H1 (cell line): Measurements from ENCODE around the gene ADAT3. TPM values are rescaled to one million over a fixed set of nuclear protein-coding genes. Genes with fewer than 3 reads are reported as not detected.

ENCODE experiments used
- BACH1 ChIP-seq: IDR thresholded peaks from 2 replicates; pipeline ENCODE4 v1.6.1; 2012; ENCODE audit warnings: low read length, improper control_type of control experiment
- CEBPB ChIP-seq: IDR thresholded peaks from 2 replicates; pipeline ENCODE4 v1.6.1; 2012; ENCODE audit warnings: low read depth, low read length
- CHD2 ChIP-seq: IDR thresholded peaks from 2 replicates; pipeline ENCODE4 v1.6.1; 2012; ENCODE audit warnings: low read length, improper control_type of control experiment
- CHD7 ChIP-seq: fragments of 300-600 bp; sonication (generic); IDR thresholded peaks from 2 replicates; pipeline ENCODE4 v1.7.1; 2012; ENCODE audit warnings: low read length, moderate library complexity, mild to moderate bottlenecking, inconsistent platforms; ENCODE audit not compliant: insufficient replicate concordance
- E2F6 ChIP-seq: IDR thresholded peaks from 2 replicates; pipeline ENCODE4 v1.6.1; 2012; ENCODE audit warnings: inconsistent platforms
- JUN ChIP-seq: IDR thresholded peaks from 2 replicates; pipeline ENCODE4 v1.6.1; 2011; ENCODE audit warnings: low read depth, mild to moderate bottlenecking, improper control_type of control experiment, low read length
- KDM4A ChIP-seq: IDR thresholded peaks from one replicate; pipeline ENCODE4 v1.7.1; 2012; ENCODE audit warnings: low read depth, mild to moderate bottlenecking, moderate library complexity, low read length, inconsistent platforms; ENCODE audit not compliant: severe bottlenecking
- KDM5A ChIP-seq: fragments of 200-600 bp; IDR thresholded peaks from 2 replicates; pipeline ENCODE4 v1.7.1; 2012; ENCODE audit warnings: mild to moderate bottlenecking, low read length, inconsistent platforms, mixed read lengths
- MAFK ChIP-seq: IDR thresholded peaks from 2 replicates; pipeline ENCODE4 v1.6.1; 2012; ENCODE audit warnings: low read depth, mild to moderate bottlenecking, improper control_type of control experiment, low read length
- RXRA ChIP-seq: IDR thresholded peaks from 2 replicates; pipeline ENCODE4 v1.6.1; 2011; ENCODE audit warnings: low read depth, mild to moderate bottlenecking, low read length, moderate library complexity; ENCODE audit not compliant: insufficient read depth
- SIRT6 ChIP-seq: IDR thresholded peaks from one replicate; pipeline ENCODE4 v1.7.1; 2012; ENCODE audit warnings: low read length, inconsistent platforms
- SP2 ChIP-seq: IDR thresholded peaks from 2 replicates; pipeline ENCODE4 v1.6.1; 2012; ENCODE audit warnings: mild to moderate bottlenecking, low read length, inconsistent platforms
- SRF ChIP-seq: IDR thresholded peaks from 2 replicates; pipeline ENCODE4 v1.6.1; 2011; ENCODE audit warnings: mild to moderate bottlenecking, low read depth, low read length, moderate library complexity
- polyA plus RNA-seq, 7 experiments: library from polyadenylated mRNA; depleted of rRNA in 3 of 7; stranded (reverse) in 5 of 7; unstranded in 2 of 7; fragments of >200 nt in 5 of 7; fragments of 200-250 nt in 2 of 7; gene quantifications; 1 replicate in 5 of 7; 2 replicates in 1 of 7; 4 replicates in 1 of 7; pipeline versions ENCODE4 v1.2.1 to v1.2.3, GENCODE V29; 2011 to 2013; ENCODE audit warnings: missing spikeins in 2 of 7, mixed read lengths in 2 of 7
- total RNA-seq: library from RNA; stranded (reverse); fragmentation: NEBNext Ultra II Directional; extraction: Animal tissue kit (Norgen Biotek cat#: 25700); gene quantifications from 2 replicates; pipeline ENCODE4 v1.2.1, GENCODE V29; 2021

Gene ADAT3
- total and polyA plus RNA-seq, 2 of the 8 experiments (the other 6 are each of a cell fraction or from before 2014, with no cell fraction given), result 5.4 to 10.8 TPM

GRCh38 chr19:1871630-1872029, 33.6 kb upstream of the ADAT3 start (continued):
- TF ChIP-seq CHD7, result no peak
- TF ChIP-seq RXRA, result no peak
- TF ChIP-seq MAFK, result no peak
- no peak for TF ChIP-seq CHD2
- no peak for TF ChIP-seq SIRT6
- TF ChIP-seq BACH1, result no peak
- no peak for TF ChIP-seq CEBPB
- TF ChIP-seq SRF, result no peak
- TF ChIP-seq JUN, result no peak
- no peak for TF ChIP-seq KDM4A
- no peak for TF ChIP-seq E2F6
- no peak for TF ChIP-seq SP2
- TF ChIP-seq KDM5A, result no peak
